ENCODE results near the gene DISC1.

GRCh38 chr1:231985296-231986023, 358.9 kb downstream of the DISC1 start:
- TF ChIP-seq CTCF (conservative IDR thresholded peaks at IDR 0.05) = no peak
- no peak for TF ChIP-seq ZFX (IDR thresholded peaks at IDR 0.05)
